SK-N-SH (cell line): ENCODE data around the gene SLC22A23. TPM values are rescaled to one million over a fixed set of nuclear protein-coding genes. Genes with fewer than 3 reads are reported as not detected.

ENCODE experiments used
- CTCF ChIA-PET: fragments of 300-600, 350-600 bp; formaldehyde crosslinking; extraction: SDS; loops from one replicate; lab custom pipeline; 2021; lab: Yijun Ruan, JAX
- POLR2A ChIA-PET: fragments of 350-600 bp; sonication (Branson Sonifier 250); formaldehyde crosslinking; extraction: SDS; loops from one replicate; lab custom pipeline; 2020; ENCODE audit warnings: antibody characterized with exemption, inconsistent platforms; lab: Yijun Ruan, JAX
- DNase-seq: peaks from one replicate; pipeline ENCODE4 v3.0.0; 2012
- H2AFZ ChIP-seq: fragments of 200-600 bp; sonication (generic); 2 replicates; pipeline ENCODE4 v1.8.1; 2016; ENCODE audit warnings: antibody characterized with exemption, mild to moderate bottlenecking, low read depth
- H3F3A ChIP-seq: fragments of 200-600 bp; sonication (generic); replicated peaks from 2 replicates; pipeline ENCODE3; 2016; ENCODE audit warnings: antibody characterized with exemption, mild to moderate bottlenecking; ENCODE audit not compliant: insufficient read depth
- H3K27ac ChIP-seq, 2 experiments: fragments of 200-500 bp in 1 of 2; fragments of 200-600 bp in 1 of 2; sonication (Bioruptor generic) in 1 of 2; sonication (generic), shearing (Covaris generic) in 1 of 2; 2 replicates each; pipeline versions ENCODE4 v1.5.1 to v1.6.1; 2014 to 2016; ENCODE audit warnings: low read depth in 2 of 2, inconsistent platforms in 1 of 2, low read length in 1 of 2, mild to moderate bottlenecking in 1 of 2, mixed read lengths in 1 of 2
- H3K27me3 ChIP-seq: fragments of 200-600 bp; sonication (generic), shearing (Covaris generic); 2 replicates; pipeline ENCODE4 v1.6.1; 2016; ENCODE audit warnings: mixed run types; ENCODE audit not compliant: insufficient read depth
- H3K36me3 ChIP-seq, 2 experiments: fragments of 200-500 bp in 1 of 2; fragments of 200-600 bp in 1 of 2; sonication (Bioruptor generic) in 1 of 2; sonication (generic) in 1 of 2; replicated peaks in 1 of 2; 2 replicates each; pipeline versions ENCODE3 to v1.5.1; 2014 to 2016; ENCODE audit warnings: low read length in 1 of 2, mild to moderate bottlenecking in 1 of 2; ENCODE audit not compliant: insufficient read depth in 2 of 2, control insufficient read depth in 1 of 2
- H3K4me1 ChIP-seq, 2 experiments: fragments of 200-500 bp in 1 of 2; fragments of 200-600 bp in 1 of 2; sonication (Bioruptor generic) in 1 of 2; sonication (generic), shearing (Covaris generic) in 1 of 2; 2 replicates each; pipeline versions ENCODE4 v1.5.1 to v1.6.1; 2014 to 2016; ENCODE audit warnings: low read depth in 1 of 2, low read length in 1 of 2, mixed run types in 1 of 2; ENCODE audit not compliant: insufficient read depth in 2 of 2, control insufficient read depth in 1 of 2
- H3K4me2 ChIP-seq: fragments of 200-600 bp; sonication (generic), shearing (Covaris generic); 2 replicates; pipeline ENCODE4 v1.6.1; 2017; ENCODE audit warnings: mixed run types
- H3K4me3 ChIP-seq, 2 experiments: fragments of 200-500 bp in 1 of 2; fragments of 200-600 bp in 1 of 2; sonication (Bioruptor generic) in 1 of 2; sonication (generic), shearing (Covaris generic) in 1 of 2; 2 replicates each; pipeline versions ENCODE4 v1.5.1 to v1.8.1; 2014 to 2016; ENCODE audit warnings: low read depth in 2 of 2, inconsistent platforms in 1 of 2, low read length in 1 of 2, mild to moderate bottlenecking in 1 of 2, mixed read lengths in 1 of 2, moderate library complexity in 1 of 2
- H3K79me2 ChIP-seq: fragments of 200-600 bp; sonication (generic); 2 replicates; pipeline ENCODE4 v1.8.1; 2017; ENCODE audit warnings: mild to moderate bottlenecking; ENCODE audit not compliant: insufficient read depth
- H3K9ac ChIP-seq: fragments of 200-600 bp; sonication (generic); 2 replicates; pipeline ENCODE4 v1.6.1; 2017; ENCODE audit warnings: mixed run types
- H3K9me2 ChIP-seq: fragments of 200-600 bp; sonication (generic); 2 replicates; pipeline ENCODE4 v1.6.1; 2017; ENCODE audit warnings: mixed run types
- H3K9me3 ChIP-seq: fragments of 200-600 bp; sonication (generic); 2 replicates; pipeline ENCODE4 v1.6.1; 2017; ENCODE audit warnings: mixed run types, mild to moderate bottlenecking, moderate library complexity
- H4K20me1 ChIP-seq: fragments of 200-600 bp; sonication (generic); 2 replicates; pipeline ENCODE4 v1.6.1; 2017; ENCODE audit warnings: mild to moderate bottlenecking, mixed run types; ENCODE audit not compliant: insufficient read depth
- CHD2 ChIP-seq: fragments of 150-350 bp; IDR thresholded peaks from 2 replicates; pipeline ENCODE4 v1.6.1; 2018; ENCODE audit warnings: low read length; ENCODE audit not compliant: partially characterized antibody
- CTCF ChIP-seq: fragments of 200-600 bp; sonication (generic); IDR thresholded peaks from 2 replicates; pipeline ENCODE4 v1.6.1; 2017; ENCODE audit warnings: antibody characterized with exemption, mild to moderate bottlenecking, moderate library complexity
- ELF1 ChIP-seq: IDR thresholded peaks from 2 replicates; pipeline ENCODE4 v1.4.0; 2012
- EP300 ChIP-seq, 2 experiments: IDR thresholded peaks; 2 replicates each; pipeline versions ENCODE4 v1.4.0 to v1.6.1; 2012; ENCODE audit warnings: borderline replicate concordance in 1 of 2, low read depth in 1 of 2, low read length in 1 of 2
- FOXJ3 ChIP-seq: sonication (generic); formaldehyde crosslinking; IDR thresholded peaks from 2 replicates; pipeline ENCODE4 v1.5.1; 2020; ENCODE audit warnings: mild to moderate bottlenecking, missing genetic modification reagents
- IRF3 ChIP-seq: fragments of 150-350 bp; IDR thresholded peaks from 2 replicates; pipeline ENCODE4 v1.6.1; 2016; ENCODE audit warnings: mild to moderate bottlenecking, low read depth, low read length
- JUND ChIP-seq: IDR thresholded peaks from 2 replicates; pipeline ENCODE4 v1.4.0; 2012
- MAX ChIP-seq: IDR thresholded peaks from 2 replicates; pipeline ENCODE4 v1.4.0; 2012; ENCODE audit warnings: low read depth
- MEF2A ChIP-seq: IDR thresholded peaks from 2 replicates; pipeline ENCODE4 v1.4.0; 2012; ENCODE audit warnings: low read depth, borderline replicate concordance
- MXI1 ChIP-seq: IDR thresholded peaks from 2 replicates; pipeline ENCODE4 v1.6.1; 2012; ENCODE audit warnings: mild to moderate bottlenecking, low read depth, low read length, improper control_type of control experiment
- NFIC ChIP-seq: IDR thresholded peaks from 2 replicates; pipeline ENCODE4 v1.4.0; 2012; ENCODE audit warnings: borderline replicate concordance
- POLR2AphosphoS5 ChIP-seq: IDR thresholded peaks from 2 replicates; pipeline ENCODE4 v1.6.1; 2012; ENCODE audit warnings: low read depth, low read length
- RAD21 ChIP-seq: IDR thresholded peaks from 2 replicates; pipeline ENCODE4 v1.6.1; 2012; ENCODE audit warnings: mild to moderate bottlenecking, low read length
- RCOR1 ChIP-seq: fragments of 150-350 bp; IDR thresholded peaks from 2 replicates; pipeline ENCODE4 v1.6.1; 2017; ENCODE audit warnings: antibody characterized with exemption, low read length
- REST ChIP-seq: IDR thresholded peaks from 2 replicates; pipeline ENCODE4 v1.6.1; 2012; ENCODE audit warnings: mild to moderate bottlenecking, low read depth, low read length, moderate library complexity
- RFX5 ChIP-seq: IDR thresholded peaks from 2 replicates; pipeline ENCODE4 v1.6.1; 2012; ENCODE audit warnings: mild to moderate bottlenecking, improper control_type of control experiment, low read length
- TEAD4 ChIP-seq: IDR thresholded peaks from 2 replicates; pipeline ENCODE4 v1.4.0; 2012; ENCODE audit warnings: mild to moderate bottlenecking, borderline replicate concordance; ENCODE audit not compliant: insufficient read depth
- USF1 ChIP-seq: IDR thresholded peaks from 2 replicates; pipeline ENCODE4 v1.4.0; 2012; ENCODE audit warnings: low read depth, borderline replicate concordance
- USF2 ChIP-seq: fragments of 150-350 bp; IDR thresholded peaks from 2 replicates; pipeline ENCODE4 v1.6.1; 2017; ENCODE audit warnings: antibody characterized with exemption, low read length, low read depth, borderline replicate concordance
- YY1 ChIP-seq: IDR thresholded peaks from 2 replicates; pipeline ENCODE4 v1.4.0; 2012; ENCODE audit warnings: low read depth, mild to moderate bottlenecking
- WGBS: methylation state at CpG from one replicate; pipeline ENCODE4 v1.1.6; 2017; ENCODE audit warnings: low lambda C conversion rate; 5-methylcytosine and 5-hydroxymethylcytosine counted together
- polyA plus RNA-seq, 3 experiments: library from polyadenylated mRNA; depleted of rRNA; stranded (reverse); fragments of >200 nt; gene quantifications; 2 replicates each; pipeline ENCODE4 v1.2.3, GENCODE V29; 2012

Gene SLC22A23
- polyA plus RNA-seq, 1 of the 3 experiments (the other 2 are of a cell fraction) = not detected

- TF ChIP-seq TEAD4 = no peak
- TF ChIP-seq RFX5 = no peak
- no peak for TF ChIP-seq MAX
- no peak for TF ChIP-seq POLR2AphosphoS5
- no peak for TF ChIP-seq RCOR1
- no peak for TF ChIP-seq FOXJ3 (CRISPR knock-in tag)
- no peak for TF ChIP-seq YY1
- TF ChIP-seq CHD2 = no peak
- TF ChIP-seq MXI1 = no peak
- no peak for TF ChIP-seq JUND
Observed at GRCh38 chr6:3425574-3425973, 31.3 kb downstream of the SLC22A23 start (continued).

- TF ChIP-seq REST (no peak), POLR2AphosphoS5 (no peak), RCOR1 (no peak), RAD21 (no peak), TEAD4 (no peak), ELF1 (no peak), FOXJ3 (CRISPR knock-in tag) (no peak), MEF2A (no peak), USF1 (no peak), IRF3 (no peak), CTCF (no peak), NFIC (no peak), MXI1 (no peak), EP300 (IDR thresholded peaks at IDR 0.05; ENCODE audit: borderline replicate concordance in 1 of 2, low read depth in 1 of 2, low read length in 1 of 2) (no peak), USF2 (no peak), JUND (no peak)
- peaks cover 0 to 3% of the 10 kb centered on the region in 2 experiments; a peak in 1 of 4 replicates for H3K4me1 ChIP-seq
- no peak for DNase-seq
- no peak overlapping the region for H2AFZ ChIP-seq
- H4K20me1 ChIP-seq = no peaks in the 10 kb centered on the region
- no peaks in the 10 kb centered on the region for H3K79me2 ChIP-seq
- no peak overlapping the region for H3K27ac ChIP-seq
- 66% methylated on average over 9 of the region's 9 CpGs for WGBS
- no peaks in the 10 kb centered on the region for H3K36me3 ChIP-seq
- no peaks in the 10 kb centered on the region for H3K9me2 ChIP-seq
- H3K9ac ChIP-seq = no peak overlapping the region
- no peaks in the 10 kb centered on the region for H3K9me3 ChIP-seq
- H3K27me3 ChIP-seq = peaks cover 57% of the 10 kb centered on the region
- no peak overlapping the region for H3K4me2 ChIP-seq
- ChIA-PET POLR2A (no interaction called here), CTCF (no interaction called here)
- no peaks in the 10 kb centered on the region for H3F3A ChIP-seq
- H3K4me3 ChIP-seq = no peak overlapping the region
Observed at GRCh38 chr6:3424185-3424927, 32.5 kb downstream of the SLC22A23 start.
